Muscle of back (tissue), 13 donors: ENCODE results near the gene TSSK2. TPM values are rescaled to one million over a fixed set of nuclear protein-coding genes. Genes with fewer than 3 reads are reported as not detected.
"Not testable (repeated sequence)": the region's sequence is repeated elsewhere in the genome, so short reads cannot be mapped to it uniquely, and the experiment has no call there.

Source experiments
- DNase-seq, 3 donors: peaks; one replicate each; pipeline versions ENCODE4 v3.0.0 to v3.0.0-alpha.2; 2013
- long read RNA-seq, 9 donors: transcript quantifications; one replicate each; lab custom pipeline, GENCODE V29; 2026
- polyA plus RNA-seq, 10 donors: library from polyadenylated mRNA; unstranded; fragments of 120-200 nt; gene quantifications; one replicate each; pipeline ENCODE4 v1.2.1, GENCODE V29; 2013; ENCODE audit not compliant: insufficient read length in 10 of 10

The TSSK2 gene
- under 1 TPM in 3 of 10 donors, not detected in 7; 0.11 to 0.62 (median 0.31) TPM for polyA plus RNA-seq
- long read RNA-seq, donor 1, partial matches to known transcripts: 0 of 2 reads
- long read RNA-seq, donor 1, other reads (novel, unspliced or antisense): 0 of 2 reads
- long read RNA-seq, donor 2, partial matches to known transcripts: 0 of 1 reads
- long read RNA-seq, donor 2, other reads (novel, unspliced or antisense): 0 of 1 reads
- long read RNA-seq, donor 3: 0 reads
- long read RNA-seq, donor 4, partial matches to known transcripts: 0 of 2 reads
- long read RNA-seq, donor 4, other reads (novel, unspliced or antisense): 0 of 2 reads
- long read RNA-seq, donor 5, partial matches to known transcripts: 0 of 2 reads
- long read RNA-seq, donor 5, other reads (novel, unspliced or antisense): 0 of 2 reads
- long read RNA-seq, donor 6, partial matches to known transcripts: 0 of 3 reads
- long read RNA-seq, donor 6, other reads (novel, unspliced or antisense): 0 of 3 reads
- long read RNA-seq, donor 7, partial matches to known transcripts: 0 of 2 reads
- long read RNA-seq, donor 7, other reads (novel, unspliced or antisense): 0 of 2 reads
- long read RNA-seq, donor 8, transcript TSSK2-201 (1 exons, 1,816 nt): major isoform, 5 of 5 reads
- long read RNA-seq, donor 8, partial matches to known transcripts: 0 of 5 reads
- long read RNA-seq, donor 8, other reads (novel, unspliced or antisense): 0 of 5 reads
- long read RNA-seq, donor 9, partial matches to known transcripts: 0 of 1 reads
- long read RNA-seq, donor 9, other reads (novel, unspliced or antisense): 0 of 1 reads

DNA sequence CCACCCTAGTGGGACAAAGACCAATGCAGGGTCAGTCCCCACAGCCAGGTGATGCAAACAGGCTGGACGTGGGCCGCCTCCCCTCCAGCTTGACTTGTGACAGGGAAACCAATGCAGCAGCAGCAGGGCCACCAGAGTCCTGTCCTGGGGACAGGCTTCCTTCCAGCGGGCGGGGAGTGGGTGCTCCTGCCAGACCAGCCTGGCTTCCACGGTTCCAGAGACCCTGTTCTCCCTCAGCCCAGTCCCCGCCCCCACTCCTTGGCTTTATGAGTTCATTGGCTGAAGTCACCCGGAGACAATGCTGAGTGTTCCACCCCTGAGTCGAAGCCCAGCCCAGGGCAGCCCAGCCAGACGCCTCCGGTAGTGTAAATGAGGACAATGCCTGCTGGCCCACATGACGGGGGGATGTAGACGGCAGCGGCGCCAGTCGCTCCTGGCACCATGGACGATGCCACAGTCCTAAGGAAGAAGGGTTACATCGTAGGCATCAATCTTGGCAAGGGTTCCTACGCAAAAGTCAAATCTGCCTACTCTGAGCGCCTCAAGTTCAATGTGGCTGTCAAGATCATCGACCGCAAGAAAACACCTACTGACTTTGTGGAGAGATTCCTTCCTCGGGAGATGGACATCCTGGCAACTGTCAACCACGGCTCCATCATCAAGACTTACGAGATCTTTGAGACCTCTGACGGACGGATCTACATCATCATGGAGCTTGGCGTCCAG, at the start of gene TSSK2:
Gene TSSK2, plus strand, starts transcription at position 350 of the 726 bp plus-strand sequence. Its CDS starts 92 bp downstream, at position 442.
- DNase-seq: no peak

DNA sequence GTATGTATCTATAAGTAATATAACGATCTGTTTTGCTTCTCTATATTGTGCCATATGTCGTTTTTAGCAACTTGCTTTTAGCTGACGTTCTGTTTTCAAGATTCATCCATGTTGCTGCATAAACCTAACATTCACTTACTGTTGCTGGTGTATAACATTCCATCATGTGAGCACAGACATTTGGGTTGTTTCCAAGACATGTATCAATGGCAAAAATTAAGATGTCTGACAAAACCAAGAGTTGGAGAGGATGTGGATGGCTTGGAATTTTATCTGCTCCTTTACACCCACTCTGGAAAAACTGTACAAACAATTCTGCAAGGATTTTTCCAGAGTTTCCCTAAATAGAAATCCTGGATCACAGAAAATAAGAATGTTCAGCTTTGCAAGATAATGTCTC, 49.8 kb upstream of the TSSK2 start:
- DNase-seq: no peak

DNA sequence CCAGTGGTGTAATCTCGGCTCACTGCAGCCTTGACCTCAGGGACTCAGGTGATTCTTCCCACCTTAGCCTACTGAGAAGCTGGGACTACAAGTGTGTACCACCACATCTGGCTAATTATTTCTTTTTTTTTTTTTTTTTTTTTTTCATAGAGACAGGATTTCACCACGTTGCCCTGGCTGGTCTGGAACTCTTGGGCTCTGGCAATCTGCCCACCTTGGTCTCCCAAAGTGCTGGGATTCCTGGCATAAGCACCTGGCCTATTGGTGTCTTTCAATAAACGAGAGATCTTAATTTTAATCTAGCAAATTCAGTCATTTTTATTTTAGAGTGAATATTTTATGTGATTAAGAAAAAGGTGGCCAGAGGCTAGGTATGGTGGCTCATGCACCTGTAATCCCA, 49.0 kb upstream of the TSSK2 start:
- DNase-seq: no peak

DNA sequence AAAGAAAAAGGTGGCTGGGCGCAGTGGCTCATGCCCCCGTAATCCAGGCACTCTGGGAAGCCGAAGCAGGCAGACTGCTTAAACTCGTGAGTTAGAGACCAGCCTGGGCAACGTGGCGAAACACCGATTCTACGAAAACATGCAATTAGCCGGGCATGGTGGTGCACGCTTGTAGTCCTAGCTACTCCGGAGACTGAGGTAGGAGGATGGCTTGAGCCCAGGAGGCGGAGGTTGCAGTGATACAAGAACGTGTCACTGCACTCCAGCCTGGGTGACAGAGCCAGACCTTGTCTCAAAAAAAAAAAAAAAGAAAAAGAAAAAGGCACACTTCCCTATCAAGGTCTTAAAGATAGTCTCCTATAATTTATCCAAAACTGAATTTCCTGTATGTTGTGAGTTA, 48.3 kb upstream of the TSSK2 start:
- no peak for DNase-seq

DNA sequence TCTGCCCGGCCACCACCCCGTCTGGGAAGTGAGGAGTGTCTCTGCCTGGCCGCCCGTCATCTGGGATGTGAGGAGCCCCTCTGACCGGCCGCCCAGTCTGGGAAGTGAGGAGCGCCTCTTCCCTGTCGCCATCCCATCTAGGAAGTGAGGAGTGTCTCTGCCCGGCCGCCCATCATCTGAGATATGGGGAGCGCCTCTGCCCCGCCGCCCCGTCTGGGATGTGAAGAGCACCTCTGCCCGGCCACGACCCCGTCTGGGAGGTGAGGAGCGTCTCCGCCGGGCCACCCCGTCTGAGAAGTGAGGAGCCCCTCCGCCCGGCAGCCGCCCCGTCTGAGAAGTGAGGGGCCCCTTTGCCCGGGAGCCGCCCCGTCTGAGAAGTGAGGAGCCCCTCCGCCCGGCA, 47.0 kb upstream of the TSSK2 start:
- not testable (repeated sequence) for DNase-seq

DNA sequence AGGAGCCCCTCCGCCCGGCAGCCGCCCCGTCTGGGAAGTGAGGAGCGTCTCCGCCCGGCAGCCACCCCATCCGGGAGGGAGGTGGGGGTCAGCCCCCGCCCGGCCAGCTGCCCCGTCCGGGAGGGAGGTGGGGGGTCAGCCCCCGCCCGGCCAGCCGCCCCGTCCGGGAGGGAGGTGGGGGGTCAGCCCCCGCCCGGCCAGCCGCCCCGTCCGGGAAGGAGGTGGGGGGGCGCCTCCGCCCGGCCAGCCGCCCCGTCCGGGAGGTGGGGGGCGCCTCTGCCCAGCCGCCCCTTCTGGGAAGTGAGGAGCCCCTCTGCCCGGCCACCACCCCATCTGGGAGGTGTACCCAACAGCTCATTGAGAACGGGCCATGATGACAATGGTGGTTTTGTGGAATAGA, 46.5 kb upstream of the TSSK2 start:
- DNase-seq: not testable (repeated sequence)

DNA sequence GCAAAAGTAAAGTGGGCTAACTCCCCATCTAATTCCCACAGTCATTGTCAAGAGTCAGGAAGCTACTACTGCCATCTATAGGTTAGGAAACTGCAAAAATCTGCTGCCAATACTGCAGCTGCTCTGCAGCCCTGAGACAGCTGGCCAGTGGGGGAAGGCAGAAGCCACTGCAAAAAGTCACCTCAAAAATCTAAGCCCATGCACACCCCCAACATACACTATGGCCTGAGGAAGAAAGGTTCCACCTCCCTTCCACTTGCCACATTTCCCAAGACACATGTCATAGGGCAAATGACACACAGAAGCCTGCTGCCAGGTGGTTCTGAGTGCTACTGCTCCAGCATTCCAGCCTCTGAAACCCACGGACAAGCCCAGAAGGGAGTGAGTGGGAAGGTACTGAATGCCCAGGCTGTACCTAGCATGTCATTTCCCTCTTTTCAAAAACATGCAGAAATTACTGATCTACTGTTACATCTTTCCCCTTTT, 45.8 kb upstream of the TSSK2 start:
- DNase-seq: peak in 2 of 3 donors; percentile 40 to 66

DNA sequence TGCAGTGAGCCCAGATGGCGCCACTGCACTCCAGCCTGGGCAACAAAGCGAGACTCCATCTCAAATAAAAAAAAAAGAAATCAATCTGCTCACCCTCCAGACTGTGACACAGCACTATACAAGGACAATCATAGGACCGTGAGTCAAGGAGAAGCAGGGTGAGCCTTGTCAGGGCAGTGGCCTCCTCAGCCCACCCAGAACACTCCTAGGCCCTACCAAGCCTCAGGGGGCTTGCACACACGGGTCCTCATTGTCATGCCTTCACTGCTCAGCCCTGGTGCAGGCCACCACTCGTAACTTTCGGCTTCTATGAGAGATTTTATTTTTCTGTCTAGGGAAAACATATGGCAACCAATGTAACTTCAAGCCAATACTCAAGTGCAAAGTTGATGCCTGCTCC, 44.7 kb upstream of the TSSK2 start:
- DNase-seq: no peak

DNA sequence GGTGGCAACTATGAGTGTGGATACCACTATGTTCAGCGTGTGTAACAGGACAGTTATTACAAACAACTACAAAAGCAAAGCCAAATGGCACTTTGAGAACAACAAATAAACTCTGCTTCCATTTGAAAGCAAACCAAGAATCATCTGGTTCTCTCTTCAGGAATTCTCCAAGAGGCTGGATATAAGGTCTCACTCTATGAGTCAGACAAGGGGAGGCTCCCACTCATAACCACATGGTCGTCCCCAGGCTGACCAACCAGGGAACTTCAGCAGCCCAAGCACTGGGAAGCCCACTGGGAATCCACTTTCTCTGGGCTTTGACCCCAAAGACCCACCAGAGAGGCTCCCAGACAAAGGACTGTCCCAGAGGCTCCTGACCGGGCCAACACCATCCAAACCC, 44.2 kb upstream of the TSSK2 start:
- DNase-seq: no peak

DNA sequence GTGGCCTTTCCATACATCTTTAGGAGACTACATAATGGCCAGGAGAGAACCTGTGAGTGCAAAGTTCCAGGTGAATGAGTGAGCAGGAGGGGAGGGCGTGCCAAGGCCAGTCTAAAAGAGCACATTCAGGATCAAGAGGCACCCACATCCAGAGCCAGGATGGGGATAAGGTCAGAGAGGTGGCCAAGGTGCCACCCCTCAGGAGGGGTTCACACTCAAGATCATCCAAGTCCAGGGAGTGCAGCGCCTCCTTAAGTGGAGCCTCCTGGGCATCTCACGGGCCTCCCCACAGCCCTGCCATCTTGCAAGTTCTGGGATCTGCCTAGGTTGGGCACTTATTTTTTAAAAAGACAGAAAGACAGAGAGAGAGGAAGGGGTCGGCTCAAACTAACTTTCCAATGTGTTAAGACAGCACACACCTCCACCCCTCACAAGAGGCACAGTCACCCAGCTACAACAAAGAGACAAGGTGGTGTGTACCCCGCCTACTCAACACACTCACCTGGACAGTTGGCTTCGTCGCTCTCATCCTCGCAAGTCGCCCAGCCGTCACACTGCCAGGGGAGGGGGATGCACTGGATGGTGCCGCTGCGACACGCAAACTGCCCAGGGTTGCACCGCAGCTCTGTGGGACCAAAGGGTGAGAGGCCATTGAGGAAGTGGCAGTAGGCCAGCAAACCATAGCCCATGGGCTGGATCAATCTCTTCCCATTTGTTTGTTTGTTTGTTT, 42.1 kb upstream of the TSSK2 start:
- no peak for DNase-seq

DNA sequence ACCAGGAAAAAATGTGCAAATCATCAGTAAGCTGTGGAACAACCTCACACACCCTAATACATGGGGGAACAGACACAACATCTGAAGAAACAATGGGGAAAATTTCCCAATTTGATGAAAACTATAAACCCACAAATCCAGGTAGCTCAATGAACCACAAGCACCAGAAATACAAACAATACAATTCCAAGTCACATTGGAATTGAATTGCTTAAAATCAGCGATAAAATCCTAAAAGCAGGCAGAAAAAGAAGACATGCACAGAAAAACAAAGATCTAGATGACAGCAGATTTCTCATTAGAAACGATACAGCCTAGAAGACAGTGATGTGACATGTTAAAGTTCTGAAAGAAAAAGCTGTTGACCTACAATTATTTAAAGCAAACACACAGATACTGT, 40.9 kb upstream of the TSSK2 start:
- no peak for DNase-seq

DNA sequence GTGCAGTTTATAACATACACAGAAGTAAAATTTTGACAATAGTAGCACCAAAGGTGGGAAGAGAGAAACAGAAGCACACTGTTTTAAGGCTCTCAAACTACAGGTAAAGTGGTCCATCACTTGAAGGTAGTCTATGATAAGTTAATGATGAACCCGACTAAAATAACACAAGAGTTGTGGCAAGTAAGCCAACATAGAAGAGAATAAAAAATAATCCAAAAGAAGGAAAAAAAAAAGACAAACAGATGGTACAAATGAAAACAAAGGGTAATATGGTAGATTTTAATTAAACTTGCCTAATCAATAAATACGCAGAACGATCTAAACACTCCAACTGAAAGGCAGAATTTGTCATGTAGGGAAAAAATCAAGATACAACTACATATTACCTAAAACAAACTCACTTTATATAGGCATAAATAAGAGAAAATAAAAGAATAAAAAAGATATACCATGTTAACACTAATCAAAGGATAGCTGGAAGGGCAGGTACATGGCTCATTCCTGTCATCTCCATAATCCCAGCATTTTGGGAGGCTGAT, 40.5 kb upstream of the TSSK2 start:
- no peak for DNase-seq

DNA sequence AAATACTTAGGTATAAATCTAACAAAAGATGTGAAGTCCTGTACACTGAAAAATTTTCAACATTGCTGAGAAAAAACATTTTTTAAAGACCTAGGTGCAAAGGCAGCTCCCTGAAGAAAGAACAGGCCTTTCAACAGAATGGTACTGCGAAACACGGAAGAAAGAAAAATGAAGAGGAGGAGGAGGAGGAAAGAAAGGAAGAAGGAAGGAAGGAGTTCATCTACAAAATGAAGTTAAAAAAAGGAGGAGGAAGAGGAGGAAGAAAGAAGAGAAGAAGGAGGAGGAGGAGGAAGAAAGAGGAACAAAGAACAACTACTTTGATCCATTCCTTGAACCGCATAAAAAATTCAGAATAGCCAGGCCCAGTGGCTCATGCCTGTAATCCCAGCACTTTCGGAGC, 38.4 kb upstream of the TSSK2 start:
- DNase-seq: no peak

DNA sequence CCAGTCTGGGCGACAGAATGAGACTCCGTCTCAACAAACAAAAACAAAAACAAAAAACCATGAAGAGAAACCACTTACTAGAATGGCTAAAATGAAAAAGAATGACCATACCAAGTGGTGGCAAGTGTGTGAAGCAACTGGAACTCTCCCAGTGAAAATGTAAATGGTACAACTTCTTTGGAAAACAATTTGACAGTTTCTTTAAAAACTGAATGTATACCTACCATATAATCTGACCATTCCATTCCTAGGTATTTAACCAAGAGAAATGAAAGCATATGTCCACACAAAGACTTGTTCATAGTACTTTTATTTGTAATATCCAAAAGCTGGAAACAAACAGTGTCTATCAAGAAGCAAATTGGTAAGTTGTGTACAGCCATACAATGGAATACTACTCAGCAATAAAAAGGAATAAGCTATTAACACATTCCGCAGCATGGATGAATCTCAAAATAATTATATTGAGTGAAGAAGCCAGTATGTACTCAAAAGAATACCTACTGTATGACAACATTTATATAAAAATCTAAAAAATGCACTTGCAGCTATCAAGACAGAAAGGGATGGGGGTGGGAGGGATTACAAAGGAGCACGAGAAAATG, 36.6 kb upstream of the TSSK2 start:
- no peak for DNase-seq

DNA sequence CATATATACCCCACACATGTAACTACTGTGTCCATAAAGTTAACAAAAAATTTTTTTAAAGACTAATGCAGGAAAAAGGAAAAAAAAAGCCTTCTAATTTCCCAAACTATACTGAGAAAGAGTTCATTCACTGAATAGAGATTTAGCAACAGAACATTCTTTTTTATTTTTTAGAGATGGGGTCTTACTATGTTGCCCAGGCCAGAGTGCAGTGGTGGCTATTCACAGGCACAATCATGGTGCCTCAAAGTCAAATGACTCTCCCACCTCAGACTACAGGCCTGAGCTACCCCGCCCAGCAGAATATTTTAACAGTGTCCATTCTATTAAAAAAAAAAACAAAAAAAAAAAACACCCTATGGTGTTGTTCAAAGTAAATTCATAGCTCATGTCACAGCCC, 34.6 kb upstream of the TSSK2 start:
- no peak for DNase-seq

DNA sequence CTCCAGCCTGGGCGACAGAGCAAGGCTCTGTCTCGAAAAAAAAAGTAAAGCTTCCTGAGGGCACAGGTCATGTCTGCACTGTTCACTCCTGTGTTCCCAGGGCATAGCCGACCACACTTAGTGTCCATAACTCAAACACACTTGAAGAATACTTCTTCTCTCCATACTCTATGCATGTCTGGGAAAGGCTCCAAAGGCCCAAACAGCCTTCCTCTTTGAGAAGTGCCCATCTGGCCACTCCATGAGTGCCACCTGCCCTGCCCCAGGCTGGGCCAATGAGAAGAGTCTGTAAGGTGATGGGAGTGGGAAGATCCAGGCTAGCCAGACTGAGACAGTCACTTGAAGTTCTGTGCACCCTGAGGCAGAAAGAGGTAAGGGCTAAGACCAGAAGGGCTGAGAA, 33.6 kb upstream of the TSSK2 start:
- no peak for DNase-seq

DNA sequence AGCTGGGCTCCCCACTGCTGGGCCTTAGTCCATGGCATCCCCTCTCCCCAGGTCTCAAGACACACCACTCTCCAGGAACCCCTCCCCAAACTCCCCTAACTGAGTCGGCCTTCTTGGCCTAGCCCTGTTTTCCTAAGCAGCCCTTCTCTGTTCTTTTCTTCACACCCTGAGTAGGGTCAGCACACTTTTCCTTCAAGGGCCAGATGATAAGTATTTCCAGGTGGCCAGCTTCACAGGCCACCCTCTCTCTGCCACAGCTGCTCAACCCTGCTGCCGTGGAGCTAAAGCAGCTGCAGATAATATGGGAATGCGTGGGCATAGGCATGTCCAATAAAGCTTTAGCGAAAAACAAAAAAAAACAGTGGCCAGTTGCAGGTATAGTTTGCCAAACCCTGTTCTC, 33.0 kb upstream of the TSSK2 start:
- DNase-seq: peak in 1 of 3 donors; percentile 41

DNA sequence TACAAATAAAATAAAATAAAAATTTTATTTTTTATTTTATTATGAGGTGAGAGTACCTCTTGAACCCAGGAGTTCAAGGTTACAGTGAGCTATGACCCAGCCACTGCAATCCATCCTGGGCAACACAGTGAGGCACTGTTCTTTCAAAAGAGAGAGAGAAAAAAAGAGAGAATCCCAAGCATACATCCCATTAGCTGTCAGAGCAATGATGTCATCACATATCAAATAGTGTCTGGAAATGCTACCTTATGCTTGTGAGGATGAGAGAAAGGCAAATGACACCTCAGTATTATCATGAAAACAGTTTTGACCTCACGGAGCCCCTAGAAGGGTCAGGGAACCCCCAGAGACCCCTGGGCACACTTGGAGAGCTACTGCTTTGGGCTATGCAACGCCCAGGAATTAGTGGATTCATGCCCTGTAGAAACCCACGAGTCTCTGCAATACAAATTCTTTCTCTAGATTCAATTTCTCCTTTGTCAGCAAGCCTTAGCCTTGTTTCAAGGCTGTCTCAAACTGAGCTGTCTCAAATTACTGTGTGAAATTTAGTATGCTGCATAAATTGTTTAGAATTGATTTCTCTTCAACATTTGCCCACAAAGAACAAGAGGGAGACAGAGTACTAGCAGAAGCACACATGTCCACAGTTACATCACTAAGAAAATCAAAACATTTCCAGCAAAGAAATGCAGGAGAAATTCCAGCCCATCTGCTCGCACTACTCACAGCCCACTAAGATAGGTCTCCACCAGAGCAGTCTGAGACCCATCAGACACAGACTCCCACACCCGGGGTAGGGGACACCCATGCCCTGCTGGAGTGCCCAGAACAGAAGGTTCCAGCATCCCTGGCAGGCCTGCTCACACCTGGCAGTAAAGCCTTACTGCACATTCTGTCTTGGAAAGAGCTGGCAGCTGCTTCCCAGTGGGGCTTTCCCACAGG, 27.0 kb upstream of the TSSK2 start:
- DNase-seq: peak in 1 of 3 donors; percentile 35

DNA sequence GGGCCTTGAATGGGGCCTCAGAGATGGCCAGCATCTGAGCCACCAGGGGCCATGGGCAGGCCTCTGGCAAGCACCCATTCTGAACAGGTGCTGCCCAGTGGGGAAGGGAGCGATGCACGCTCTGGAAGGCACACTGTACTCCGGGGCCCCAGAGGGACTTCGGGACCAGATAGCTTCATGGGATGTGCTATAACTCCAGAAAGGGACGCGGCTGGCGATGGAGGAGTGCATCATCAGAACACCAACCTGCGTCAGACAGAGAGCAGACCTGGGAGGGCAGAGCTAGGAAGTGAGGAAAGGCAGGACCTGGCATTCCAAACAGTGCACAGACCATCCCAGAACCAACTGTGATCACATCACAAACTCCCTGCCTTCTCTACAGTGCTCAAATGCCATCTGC, 25.7 kb upstream of the TSSK2 start:
- DNase-seq: no peak
